ENCODE data around the gene LDB3.
"Not testable (repeated sequence)": the region's sequence is repeated elsewhere in the genome, so short reads cannot be mapped to it uniquely, and the experiment has no call there.

Gene LDB3, protein sequence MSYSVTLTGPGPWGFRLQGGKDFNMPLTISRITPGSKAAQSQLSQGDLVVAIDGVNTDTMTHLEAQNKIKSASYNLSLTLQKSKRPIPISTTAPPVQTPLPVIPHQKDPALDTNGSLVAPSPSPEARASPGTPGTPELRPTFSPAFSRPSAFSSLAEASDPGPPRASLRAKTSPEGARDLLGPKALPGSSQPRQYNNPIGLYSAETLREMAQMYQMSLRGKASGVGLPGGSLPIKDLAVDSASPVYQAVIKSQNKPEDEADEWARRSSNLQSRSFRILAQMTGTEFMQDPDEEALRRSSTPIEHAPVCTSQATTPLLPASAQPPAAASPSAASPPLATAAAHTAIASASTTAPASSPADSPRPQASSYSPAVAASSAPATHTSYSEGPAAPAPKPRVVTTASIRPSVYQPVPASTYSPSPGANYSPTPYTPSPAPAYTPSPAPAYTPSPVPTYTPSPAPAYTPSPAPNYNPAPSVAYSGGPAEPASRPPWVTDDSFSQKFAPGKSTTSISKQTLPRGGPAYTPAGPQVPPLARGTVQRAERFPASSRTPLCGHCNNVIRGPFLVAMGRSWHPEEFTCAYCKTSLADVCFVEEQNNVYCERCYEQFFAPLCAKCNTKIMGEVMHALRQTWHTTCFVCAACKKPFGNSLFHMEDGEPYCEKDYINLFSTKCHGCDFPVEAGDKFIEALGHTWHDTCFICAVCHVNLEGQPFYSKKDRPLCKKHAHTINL

DNA sequence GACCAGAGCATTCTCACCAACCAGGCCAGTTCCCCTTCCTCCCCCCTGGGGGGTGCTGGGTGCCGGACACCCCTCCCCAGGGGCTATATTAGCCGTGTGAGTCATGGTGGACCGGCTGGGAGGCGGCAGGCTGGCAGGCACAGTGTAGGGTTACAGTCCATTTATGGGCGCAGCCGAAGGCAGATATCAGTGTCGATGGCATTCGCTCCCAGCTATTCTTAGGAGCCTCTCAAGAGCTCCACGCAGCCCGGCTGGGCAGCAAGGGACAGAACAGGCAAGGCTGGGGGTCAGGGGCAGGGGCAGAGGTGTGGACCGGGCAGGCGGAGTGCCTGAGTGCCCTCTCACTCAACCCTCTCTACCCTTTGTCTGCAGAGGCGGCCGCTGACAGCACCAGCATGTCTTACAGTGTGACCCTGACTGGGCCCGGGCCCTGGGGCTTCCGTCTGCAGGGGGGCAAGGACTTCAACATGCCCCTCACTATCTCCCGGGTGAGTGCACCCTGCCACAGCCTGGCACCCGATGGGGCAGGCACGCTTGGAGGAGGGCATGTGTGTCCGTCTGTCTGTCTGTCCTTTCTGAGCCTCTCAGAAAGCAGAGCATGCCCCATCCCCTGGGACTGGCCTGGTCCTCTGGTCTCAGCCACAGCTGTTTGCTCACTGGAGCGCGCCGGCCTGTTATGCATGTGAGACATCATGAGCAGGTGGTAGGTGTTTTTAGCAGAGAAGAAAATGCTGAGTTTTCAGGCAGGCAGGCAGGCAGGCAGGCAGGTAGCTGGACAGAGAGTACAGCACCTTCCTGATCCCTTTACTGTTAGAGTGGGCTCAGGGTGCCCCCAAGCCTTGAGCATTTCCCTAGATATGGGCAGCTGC, at the start of gene LDB3:
Gene LDB3, plus strand, starts transcription at position 215 of the 869 bp plus-strand sequence. Its CDS starts 181 bp downstream, at position 396.
- FAIRE-seq: no peak

DNA sequence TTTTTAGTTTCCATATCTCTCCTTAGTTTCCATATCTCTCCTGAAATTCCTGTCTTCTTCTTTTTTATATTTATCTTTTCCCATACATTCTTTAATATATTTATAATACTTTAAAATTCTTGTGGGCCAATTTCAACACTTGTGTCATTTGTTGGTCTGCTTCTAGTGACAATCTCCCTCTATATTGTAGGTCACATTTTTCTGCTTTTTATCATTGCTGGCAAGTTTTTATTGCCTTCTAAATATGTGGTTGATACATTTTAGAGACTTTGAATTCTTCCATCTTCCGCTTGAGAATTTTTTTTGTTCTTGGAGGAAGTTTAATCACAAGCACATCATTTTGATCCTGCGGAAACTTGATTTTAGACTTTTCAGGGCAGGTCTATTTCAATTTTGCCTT, 40.0 kb upstream of the LDB3 start:
- no peak for FAIRE-seq

DNA sequence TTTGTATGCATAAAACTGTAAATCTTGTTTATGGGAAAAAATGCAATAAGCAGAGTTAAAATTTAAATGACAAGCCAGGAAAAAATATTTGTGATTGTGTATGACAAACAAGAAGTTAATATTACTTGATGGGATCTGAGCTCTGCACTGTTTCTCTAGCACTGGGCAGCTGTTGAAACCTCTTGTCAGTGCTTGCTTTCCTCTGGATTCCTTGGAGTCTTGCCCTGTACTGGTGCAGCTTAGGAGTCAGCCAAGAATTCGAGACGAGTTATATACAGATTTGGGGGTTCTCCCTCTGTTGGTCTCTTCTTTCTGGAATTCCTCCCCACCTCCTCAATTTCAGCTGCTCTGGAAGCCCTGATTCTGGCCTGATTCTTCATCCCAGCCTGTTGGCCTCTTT, 38.2 kb upstream of the LDB3 start:
- no peak for FAIRE-seq

GRCh38 chr10:86632009-86632800, 36.1 kb upstream of the LDB3 start:
- FAIRE-seq: no peak

- no peak for FAIRE-seq
Measured at GRCh38 chr10:86632951-86633350, 35.4 kb upstream of the LDB3 start.

DNA sequence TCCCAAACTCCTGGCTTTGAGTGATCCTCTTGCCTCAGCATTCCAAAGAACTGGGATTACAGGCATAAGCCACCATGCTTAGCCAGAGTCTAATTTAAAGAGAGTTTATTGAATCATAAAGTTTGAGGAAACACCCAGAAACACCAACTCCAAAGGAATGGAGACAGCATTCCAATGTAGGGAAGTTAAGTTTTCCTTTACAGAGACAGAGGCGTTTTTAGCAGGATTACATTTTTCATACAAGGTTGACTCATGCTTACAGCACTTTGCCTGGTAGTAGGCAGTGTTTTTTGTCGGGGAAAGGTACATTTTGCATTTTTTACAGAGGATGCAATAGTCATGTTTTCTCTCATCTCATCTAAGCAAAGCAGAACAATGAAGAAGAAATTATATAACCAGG, 32.9 kb upstream of the LDB3 start:
- FAIRE-seq: no peak

- no peak for FAIRE-seq
Measured at GRCh38 chr10:86636311-86636710, 32.0 kb upstream of the LDB3 start.

DNA sequence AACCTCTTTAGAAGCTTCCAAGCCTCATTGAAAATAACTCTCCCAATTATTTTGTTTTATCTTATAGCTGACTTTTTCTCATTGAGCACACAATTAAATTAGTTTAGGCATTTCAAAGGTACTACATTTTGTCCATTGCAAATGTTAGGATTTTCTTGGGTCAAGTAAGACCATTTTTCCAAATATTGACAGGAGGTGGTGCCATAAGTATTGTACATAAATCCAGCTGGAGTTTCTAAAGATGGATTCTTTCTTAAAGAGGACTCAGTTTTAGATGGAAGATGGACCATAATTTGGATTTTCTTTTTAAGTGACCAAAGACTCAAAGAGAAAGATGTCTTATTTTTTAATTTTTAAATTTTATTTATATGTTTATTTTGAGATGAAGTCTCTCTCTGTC, 26.3 kb upstream of the LDB3 start:
- no peak for FAIRE-seq

- no peak for FAIRE-seq
Measured at GRCh38 chr10:86642499-86642898, 25.8 kb upstream of the LDB3 start.

DNA sequence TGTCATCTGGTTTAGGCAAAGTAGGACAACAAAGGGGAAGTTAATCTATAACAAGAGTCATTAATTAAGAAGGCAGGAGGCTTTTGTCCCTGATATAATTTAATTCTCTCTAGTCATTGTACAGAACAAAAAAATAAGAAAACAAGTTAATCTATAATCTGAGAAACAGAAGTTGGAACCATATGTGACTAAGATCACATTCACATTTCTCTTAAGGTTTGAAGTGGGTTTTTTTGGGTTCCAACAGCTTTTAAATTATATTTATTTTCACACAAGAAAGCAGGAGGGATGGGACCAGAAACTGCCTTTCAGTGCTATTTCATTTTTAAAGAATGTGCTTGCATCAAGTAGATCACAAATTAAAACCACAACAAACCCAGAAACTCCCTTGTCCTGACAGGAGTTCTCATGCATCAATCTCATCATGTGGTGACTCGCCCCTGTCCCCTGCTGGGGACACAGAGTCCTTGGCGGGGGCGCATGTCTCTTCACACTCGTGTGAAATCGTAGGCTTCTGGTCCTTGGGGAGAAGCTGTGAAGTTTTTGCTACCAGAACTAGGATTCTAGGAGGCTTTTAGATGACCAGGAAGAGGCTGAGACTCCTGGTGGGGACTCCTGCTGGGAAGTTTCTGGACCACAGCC, 24.0 kb upstream of the LDB3 start:
- no peak for FAIRE-seq

- FAIRE-seq: no peak
Measured at GRCh38 chr10:86644794-86645445, 23.4 kb upstream of the LDB3 start.

DNA sequence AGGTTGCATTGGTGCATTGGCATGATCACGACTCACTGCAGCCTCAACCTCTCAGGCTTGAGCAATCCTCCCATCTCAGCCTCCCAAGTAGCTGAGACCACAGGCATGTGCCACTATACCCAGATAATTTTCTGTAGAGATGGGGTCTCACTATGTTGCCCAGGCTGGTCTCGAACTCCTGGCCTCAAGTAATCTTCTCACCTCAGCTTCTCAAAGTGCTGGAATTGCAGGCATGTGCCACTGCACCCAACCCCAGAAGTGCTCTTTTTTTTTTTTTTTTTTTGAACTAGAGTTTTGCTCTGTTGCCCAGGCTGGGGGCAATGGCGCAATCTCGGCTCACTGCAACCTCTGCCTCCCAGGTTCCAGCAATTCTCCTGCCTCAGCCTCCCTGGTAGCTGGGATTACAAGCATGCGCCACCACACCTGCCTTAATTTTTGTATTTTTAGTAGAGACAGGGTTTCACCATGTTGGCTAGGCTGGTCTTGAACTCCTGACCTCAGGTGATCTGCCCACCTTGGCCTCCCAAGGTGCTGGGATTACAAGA, 22.6 kb upstream of the LDB3 start:
- FAIRE-seq: not testable (repeated sequence)

- no peak for FAIRE-seq
Measured at GRCh38 chr10:86646532-86646931, 21.8 kb upstream of the LDB3 start.

- FAIRE-seq: no peak
Measured at GRCh38 chr10:86646933-86647332, 21.4 kb upstream of the LDB3 start.

DNA sequence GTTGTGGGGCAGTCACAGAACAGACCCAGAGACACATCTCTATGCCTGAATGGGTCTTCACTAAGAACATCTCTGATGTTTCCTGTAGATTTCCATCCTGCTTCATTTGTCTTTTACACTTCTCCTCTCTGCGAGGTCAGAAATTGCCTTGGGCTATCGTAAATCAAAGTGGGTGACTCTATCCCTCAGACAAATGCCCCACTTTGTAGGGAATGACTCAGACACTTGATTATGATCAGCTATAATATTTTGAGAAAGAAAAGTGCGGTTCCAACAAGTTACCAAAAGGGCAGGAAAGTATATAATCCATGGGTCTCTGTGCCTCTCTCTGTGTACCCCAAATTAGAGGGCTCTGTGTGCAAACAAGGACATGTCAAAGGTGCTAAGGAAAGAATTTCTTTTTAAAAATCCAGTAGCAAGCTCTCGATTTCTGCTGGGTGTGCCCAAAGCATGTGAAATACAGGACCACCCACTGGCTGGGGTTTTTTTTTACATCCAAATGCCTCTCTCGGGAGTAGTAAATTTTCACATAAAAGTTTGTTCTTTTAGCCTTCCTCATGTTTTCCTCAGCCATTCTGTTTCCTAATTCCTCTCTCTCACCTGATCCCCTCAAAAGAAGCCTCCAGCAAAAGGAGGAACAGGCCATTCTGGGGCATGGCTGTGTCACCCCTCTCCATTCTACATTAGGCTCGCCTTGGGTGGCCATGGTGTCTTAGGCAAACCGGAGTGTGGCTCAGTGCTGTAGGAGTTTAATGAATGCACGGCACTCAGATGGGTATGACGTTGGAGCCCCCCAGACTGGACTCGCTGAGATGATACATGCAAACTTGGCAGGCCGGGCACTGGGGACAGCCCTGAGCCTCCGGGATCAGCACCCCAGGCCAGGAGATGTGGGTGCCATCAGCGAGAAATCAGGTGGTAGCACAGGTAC, 20.3 kb upstream of the LDB3 start:
- no peak for FAIRE-seq

DNA sequence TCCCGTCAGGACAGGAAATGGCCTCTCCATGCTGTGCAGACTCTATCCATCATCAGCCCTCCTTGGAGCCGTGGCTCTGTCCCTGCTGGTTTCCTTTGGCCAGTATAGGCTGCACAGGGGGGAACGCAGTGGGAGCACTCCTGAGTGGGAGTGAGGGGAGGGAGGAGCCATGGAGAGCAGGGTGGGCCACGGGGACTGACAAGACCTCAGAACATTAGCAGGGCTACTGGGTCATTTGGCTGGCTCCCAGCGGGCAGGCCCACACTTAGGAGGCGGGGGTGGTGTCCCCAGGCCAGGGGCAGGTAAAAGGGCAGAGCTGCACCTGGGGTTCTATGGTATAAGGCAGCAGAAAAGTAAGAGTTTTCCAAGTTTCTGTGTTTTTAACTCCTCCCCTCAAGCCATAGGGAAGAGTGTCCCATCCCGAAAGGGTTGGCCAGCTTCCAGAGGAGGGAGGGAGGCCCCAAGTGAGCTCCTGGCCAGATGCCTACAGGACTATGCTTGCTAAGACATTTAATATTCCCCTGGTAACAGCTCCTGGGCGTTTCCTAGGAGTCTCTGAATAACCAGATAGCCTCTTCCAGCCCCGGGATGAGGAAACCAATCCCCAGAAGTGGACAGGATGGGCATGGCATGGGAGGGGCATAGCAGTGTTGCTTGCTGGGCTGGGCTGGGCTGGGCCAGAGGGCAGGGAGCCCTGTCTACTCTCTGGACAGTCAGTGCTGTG, 19.4 kb upstream of the LDB3 start:
- FAIRE-seq: no peak

DNA sequence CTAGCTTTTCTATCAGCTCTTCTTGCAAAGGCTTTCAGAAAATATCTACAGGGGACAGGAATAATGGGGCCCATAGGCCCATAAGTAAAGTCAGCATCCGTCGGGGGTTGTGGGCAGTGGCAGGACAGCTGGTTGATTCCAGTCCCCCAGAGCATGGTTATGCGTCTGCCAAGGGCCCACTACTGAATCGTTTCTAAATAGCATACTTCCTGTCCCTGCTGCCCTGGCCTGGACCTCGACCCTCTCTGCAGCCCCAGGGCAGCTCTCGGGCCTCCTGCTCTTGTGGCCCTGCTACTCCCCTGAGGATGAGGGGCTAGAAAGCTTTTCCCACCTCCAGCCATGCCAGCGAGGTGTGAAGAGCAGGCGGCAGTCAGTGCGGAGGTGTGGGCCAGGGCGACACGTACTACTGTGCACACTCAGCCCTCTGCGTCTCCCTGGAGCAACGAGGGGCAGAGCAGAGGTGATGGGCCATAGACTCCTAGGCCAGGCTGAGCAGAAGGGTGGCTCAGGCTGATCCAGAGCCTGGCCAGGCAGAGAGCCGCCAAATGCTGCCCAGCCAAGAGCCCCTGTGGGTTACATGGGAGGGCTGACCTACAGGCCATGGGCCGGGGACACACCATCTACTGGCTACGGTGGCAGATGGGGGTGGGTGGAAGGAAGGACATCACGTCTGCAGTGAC, 18.7 kb upstream of the LDB3 start:
- FAIRE-seq: no peak

DNA sequence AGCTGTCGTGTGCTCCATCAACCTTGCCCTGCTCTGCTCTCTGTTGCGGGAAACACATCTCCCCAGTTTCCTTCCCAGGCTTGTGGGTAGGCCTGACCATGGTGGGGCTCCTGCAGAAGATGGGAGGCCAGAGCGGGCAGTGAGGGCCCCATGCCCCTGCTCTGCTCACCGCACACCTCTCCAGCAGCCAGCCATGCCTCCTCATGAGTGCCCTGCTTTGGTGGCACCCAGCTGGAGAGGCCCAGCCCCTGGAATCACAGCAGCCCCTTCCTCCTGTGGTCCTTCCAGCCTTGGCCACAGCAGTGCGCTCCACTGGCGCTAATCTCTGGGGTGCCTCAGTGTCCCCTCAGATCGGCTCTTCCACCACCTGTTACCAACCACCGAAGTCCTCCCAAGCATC, 18.2 kb upstream of the LDB3 start:
- FAIRE-seq: no peak

GRCh38 chr10:86651021-86651471, 17.3 kb upstream of the LDB3 start:
- FAIRE-seq: no peak
